GM12891 (cell line): ENCODE data around the gene GATD1.

Source experiments
- POLR2A ChIP-seq: IDR thresholded peaks from 2 replicates; pipeline ENCODE4 v1.6.1; 2011; ENCODE audit warnings: low read depth, low read length, control low read depth
- POLR2AphosphoS5 ChIP-seq: IDR thresholded peaks from 2 replicates; pipeline ENCODE4 v1.6.1; 2011; ENCODE audit warnings: low read depth, low read length, control low read depth
- POU2F2 ChIP-seq: IDR thresholded peaks from 2 replicates; pipeline ENCODE4 v1.6.1; 2011; ENCODE audit warnings: low read depth, mild to moderate bottlenecking, control low read depth, low read length, moderate library complexity
- TAF1 ChIP-seq: IDR thresholded peaks from 2 replicates; pipeline ENCODE4 v1.6.1; 2011; ENCODE audit warnings: low read depth, low read length, control low read depth

DNA sequence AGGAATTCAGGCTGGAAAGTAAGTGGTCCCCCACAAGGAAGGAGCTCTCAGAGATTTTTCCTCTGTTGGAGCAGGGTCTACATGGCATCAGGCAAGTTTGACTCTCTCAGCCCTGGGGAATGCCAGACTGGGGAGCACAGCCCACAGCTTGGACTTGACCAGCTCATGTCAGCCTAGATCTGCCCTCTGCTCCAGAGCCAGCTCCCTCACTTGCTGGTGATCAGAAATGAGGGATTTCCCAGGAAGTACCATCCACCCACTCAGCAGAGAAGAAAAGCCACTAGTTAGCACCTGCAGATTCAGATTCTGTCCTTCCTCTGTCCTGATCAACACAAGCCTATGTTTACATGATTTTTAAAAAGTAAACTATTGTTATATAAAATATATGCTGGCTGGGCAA is 17.1 kb downstream of the GATD1 start:
- TF ChIP-seq POLR2AphosphoS5, result no peak
- TF ChIP-seq POLR2A, result no peak
- no peak for TF ChIP-seq TAF1
- TF ChIP-seq POU2F2, result no peak
